GM23338 (cell line): Measurements from ENCODE around the gene SFT2D2. TPM values are rescaled to one million over a fixed set of nuclear protein-coding genes. Genes with fewer than 3 reads are reported as not detected.
A peak's percentile ranks its signal among the peaks of the same experiment; 100 is the strongest.

Experiments
- ATAC-seq: fragments of 200-7000 bp; cut with Tn5 transposase; 3 replicates; pipeline ENCODE4 v1.9.1; 2020
- DNase-seq: peaks from one replicate; pipeline ENCODE4 v3.0.0-alpha.2; 2015; ENCODE audit warnings: low spot score
- H2AFZ ChIP-seq: fragments of 200-600 bp; sonication (generic); 2 replicates; pipeline ENCODE4 v1.8.0; 2016; ENCODE audit warnings: antibody characterized with exemption, mild to moderate bottlenecking, moderate library complexity
- H3F3A ChIP-seq: fragments of 200-600 bp; sonication (generic); replicated peaks from 2 replicates; pipeline ENCODE4 v1.8.0; 2017; ENCODE audit warnings: antibody characterized with exemption, mixed run types, low read depth
- H3K27ac ChIP-seq: fragments of 200-600 bp; sonication (generic); 2 replicates; pipeline ENCODE4 v1.6.1; 2016; ENCODE audit warnings: low read depth
- H3K27me3 ChIP-seq: fragments of 200-600 bp; sonication (generic); 2 replicates; pipeline ENCODE4 v1.8.0; 2016; ENCODE audit warnings: mild to moderate bottlenecking, mixed run types, moderate library complexity; ENCODE audit not compliant: insufficient read depth
- H3K36me3 ChIP-seq: fragments of 200-600 bp; sonication (generic); 2 replicates; pipeline ENCODE4 v1.8.0; 2016; ENCODE audit warnings: mild to moderate bottlenecking; ENCODE audit not compliant: insufficient read depth
- H3K4me1 ChIP-seq: fragments of 200-600 bp; sonication (generic); 2 replicates; pipeline ENCODE4 v1.8.0; 2016; ENCODE audit warnings: mild to moderate bottlenecking, moderate library complexity; ENCODE audit not compliant: insufficient read depth
- H3K4me2 ChIP-seq: fragments of 200-600 bp; sonication (generic); 2 replicates; pipeline ENCODE4 v1.7.1; 2017; ENCODE audit warnings: mixed run types
- H3K4me3 ChIP-seq: fragments of 200-600 bp; sonication (generic); 2 replicates; pipeline ENCODE4 v1.6.1; 2016; ENCODE audit warnings: mixed run types
- H3K79me2 ChIP-seq: fragments of 200-600 bp; sonication (generic); replicated peaks from 2 replicates; pipeline ENCODE4 v1.8.0; 2017; ENCODE audit warnings: mild to moderate bottlenecking; ENCODE audit not compliant: insufficient read depth
- H3K9me2 ChIP-seq: fragments of 200-600 bp; sonication (generic); 2 replicates; pipeline ENCODE4 v1.8.0; 2017; ENCODE audit not compliant: insufficient read depth
- H4K20me1 ChIP-seq: fragments of 200-600 bp; sonication (generic); replicated peaks from 2 replicates; pipeline ENCODE4 v1.8.0; 2017; ENCODE audit warnings: mild to moderate bottlenecking; ENCODE audit not compliant: insufficient read depth
- H3K27ac Mint-ChIP-seq: 2 replicates; pipeline ENCODE4 v1.8.0; 2020; ENCODE audit warnings: inconsistent platforms, mild to moderate bottlenecking, moderate library complexity, mixed read lengths
- H3K27me3 Mint-ChIP-seq: 3 replicates; pipeline ENCODE4 v1.8.0; 2022; ENCODE audit warnings: low read depth, mild to moderate bottlenecking, moderate library complexity, mixed read lengths, inconsistent platforms; ENCODE audit not compliant: insufficient read depth, poor library complexity
- H3K36me3 Mint-ChIP-seq: 3 replicates; pipeline ENCODE4 v1.8.0; 2021; ENCODE audit warnings: low read depth, mild to moderate bottlenecking, inconsistent platforms, moderate library complexity, mixed read lengths
- H3K4me1 Mint-ChIP-seq: 3 replicates; pipeline ENCODE4 v1.8.0; 2020; ENCODE audit warnings: mild to moderate bottlenecking, inconsistent platforms, mixed read lengths
- H3K4me3 Mint-ChIP-seq: 3 replicates; pipeline ENCODE4 v1.8.0; 2021; ENCODE audit warnings: moderate library complexity, mild to moderate bottlenecking, inconsistent platforms, mixed read lengths
- H3K9me3 Mint-ChIP-seq: 3 replicates; pipeline ENCODE4 v1.8.0; 2020; ENCODE audit warnings: moderate library complexity, mild to moderate bottlenecking, inconsistent platforms, mixed read lengths
- REST ChIP-seq: IDR thresholded peaks from one replicate; pipeline ENCODE4 v1.6.1; 2018; ENCODE audit warnings: antibody characterized with exemption; ENCODE audit not compliant: unreplicated experiment
- ZNF462 ChIP-seq: fragments of 250-450 bp; sonication (Bioruptor Pico); IDR thresholded peaks from 2 replicates; pipeline ENCODE4 v1.5.0; 2020; ENCODE audit warnings: mild to moderate bottlenecking, moderate library complexity
- polyA plus RNA-seq: library from polyadenylated mRNA; unstranded; fragments of >200 nt; fragmentation: Nextera tagmentation; extraction: Ambion mirVana; gene quantifications from 2 replicates; pipeline ENCODE4 v1.2.1, GENCODE V29; 2016
- total RNA-seq: library from RNA; depleted of rRNA; stranded (reverse); fragments of >200 nt; shearing (Covaris generic); gene quantifications from 2 replicates; pipeline ENCODE4 v1.2.3, GENCODE V29; 2014

Gene SFT2D2
- total and polyA plus RNA-seq, 2 experiments from 2014 or later, result 7.6 to 27.2 TPM

GRCh38 chr1:168224991-168225390 is 813 bp upstream of the SFT2D2 start (continued):
- TF ChIP-seq REST, result no peak

- peaks cover 7% of the 10 kb centered on the region for H4K20me1 ChIP-seq
- ATAC-seq, result no peak
- peaks cover 15% of the 10 kb centered on the region; the same call in 2 of the 3 replicates for H3K4me1 Mint-ChIP-seq
Observed at GRCh38 chr1:168227620-168228019, 1.8 kb downstream of the SFT2D2 start.

More at GRCh38 chr1:168227620-168228019, 1.8 kb downstream of the SFT2D2 start:
- no peaks in the 10 kb centered on the region for H3F3A ChIP-seq
- peaks cover 18% of the 10 kb centered on the region for H3K4me1 ChIP-seq
- no peak for DNase-seq
- H3K27ac Mint-ChIP-seq, result no peak overlapping the region
- peak overlapping the region; percentile 86 for H3K4me3 Mint-ChIP-seq
- no peaks in the 10 kb centered on the region for H3K27me3 ChIP-seq
- H3K9me3 Mint-ChIP-seq, result peaks cover 10% of the 10 kb centered on the region; the same call in 2 of the 3 replicates
- 0 out of 2 replicates have a peak overlapping the region, but pooled peaks have one; percentile 91 for H3K4me2 ChIP-seq
- peaks cover 47% of the 10 kb centered on the region for H3K79me2 ChIP-seq
- H3K4me3 ChIP-seq, result no peak overlapping the region
- H3K9me2 ChIP-seq, result peaks cover 5% of the 10 kb centered on the region; the same call in 1 of the 2 replicates
- H3K36me3 ChIP-seq, result no peaks in the 10 kb centered on the region; the same call in 1 of the 2 replicates
- no peak overlapping the region for H3K27ac ChIP-seq
- no peak for TF ChIP-seq ZNF462 (CRISPR knock-in tag)
- peaks cover 12% of the 10 kb centered on the region for H3K27me3 Mint-ChIP-seq
- H3K36me3 Mint-ChIP-seq, result peaks cover 11% of the 10 kb centered on the region
- H2AFZ ChIP-seq, result no peak overlapping the region
